DND-41 (cell line): ENCODE results near the gene ST14.
"Not testable (repeated sequence)": the region's sequence is repeated elsewhere in the genome, so short reads cannot be mapped to it uniquely, and the experiment has no call there.

Source experiments
- ATAC-seq: fragments of 200-7000 bp; cut with Tn5 transposase; 3 replicates; pipeline ENCODE4 v1.9.1; 2021; ENCODE audit warnings: low read depth; ENCODE audit not compliant: insufficient read depth
- DNase-seq: peaks from one replicate; pipeline ENCODE4 v3.0.0-alpha.2; 2020
- H2AFZ ChIP-seq: 2 replicates; pipeline ENCODE4 v1.6.0; 2012; ENCODE audit warnings: low read depth, low read length
- H3K27ac ChIP-seq: 2 replicates; pipeline ENCODE4 v1.5.1; 2012; ENCODE audit warnings: low read length, inconsistent platforms
- H3K27me3 ChIP-seq: fragments of 200-600 bp; sonication (generic); 2 replicates; pipeline ENCODE4 v1.6.0; 2012; ENCODE audit warnings: low read length, mild to moderate bottlenecking, inconsistent platforms; ENCODE audit not compliant: insufficient read depth, poor library complexity
- H3K36me3 ChIP-seq: 2 replicates; pipeline ENCODE4 v1.5.1; 2012; ENCODE audit warnings: low read length, inconsistent platforms; ENCODE audit not compliant: insufficient read depth
- H3K4me1 ChIP-seq: 2 replicates; pipeline ENCODE4 v1.5.1; 2012; ENCODE audit warnings: mild to moderate bottlenecking, low read length; ENCODE audit not compliant: insufficient read depth
- H3K4me2 ChIP-seq: 2 replicates; pipeline ENCODE4 v1.6.0; 2012; ENCODE audit warnings: mild to moderate bottlenecking, moderate library complexity, low read length, inconsistent platforms; ENCODE audit not compliant: insufficient read depth
- H3K4me3 ChIP-seq, 2 experiments: fragments of 200-600 bp in 1 of 2; shearing (Covaris generic) in 1 of 2; 2 replicates each; pipeline ENCODE4 v1.5.1; 2012 to 2016; ENCODE audit warnings: inconsistent platforms in 2 of 2, low read length in 2 of 2, mild to moderate bottlenecking in 2 of 2, low read depth in 1 of 2, moderate library complexity in 1 of 2
- H3K79me2 ChIP-seq: 2 replicates; pipeline ENCODE4 v1.6.0; 2012; ENCODE audit warnings: low read length, inconsistent platforms; ENCODE audit not compliant: insufficient read depth
- H3K9ac ChIP-seq: 2 replicates; pipeline ENCODE4 v1.6.0; 2012; ENCODE audit warnings: low read depth, mild to moderate bottlenecking, inconsistent platforms, low read length, moderate library complexity
- H3K9me3 ChIP-seq: 2 replicates; pipeline ENCODE4 v1.5.1; 2012; ENCODE audit warnings: low read length, moderate library complexity, mild to moderate bottlenecking, inconsistent platforms; ENCODE audit not compliant: insufficient read depth, severe bottlenecking
- H4K20me1 ChIP-seq: 2 replicates; pipeline ENCODE4 v1.6.0; 2012; ENCODE audit warnings: low read length; ENCODE audit not compliant: insufficient read depth
- EZH2 ChIP-seq: IDR thresholded peaks from 3 replicates; pipeline ENCODE4 v1.6.1; 2012; ENCODE audit warnings: borderline replicate concordance, low read depth, mild to moderate bottlenecking, moderate library complexity, low read length, inconsistent platforms; ENCODE audit not compliant: severe bottlenecking
- TF ChIP-seq, protein P1 (sequence below): IDR thresholded peaks from 2 replicates; pipeline ENCODE4 v1.5.1; 2012; ENCODE audit warnings: borderline replicate concordance, low read length, moderate library complexity, mild to moderate bottlenecking; ENCODE audit not compliant: poor library complexity, severe bottlenecking; ENCODE audit errors: extremely low read depth

Gene ST14

DNA sequence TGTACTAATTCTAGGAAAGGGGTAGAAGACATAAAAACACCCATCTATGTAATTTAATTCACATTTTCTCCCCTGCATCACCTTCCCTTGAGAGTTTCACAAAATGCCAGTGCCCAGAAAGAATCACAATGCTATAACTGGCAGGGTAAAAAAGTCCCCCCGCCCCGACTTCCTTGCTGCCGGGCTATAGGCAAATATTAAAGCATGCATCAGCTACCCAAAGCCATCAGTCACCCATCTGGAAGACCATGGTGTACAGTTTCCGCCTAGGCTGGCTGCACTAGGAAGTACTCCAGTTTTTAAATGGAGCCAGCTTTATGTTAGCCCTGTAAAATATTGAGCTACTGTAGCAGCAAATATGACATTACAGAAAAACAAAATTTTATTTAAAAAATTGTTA is 67.8 kb downstream of the ST14 start:
- TF ChIP-seq, protein P1, sequence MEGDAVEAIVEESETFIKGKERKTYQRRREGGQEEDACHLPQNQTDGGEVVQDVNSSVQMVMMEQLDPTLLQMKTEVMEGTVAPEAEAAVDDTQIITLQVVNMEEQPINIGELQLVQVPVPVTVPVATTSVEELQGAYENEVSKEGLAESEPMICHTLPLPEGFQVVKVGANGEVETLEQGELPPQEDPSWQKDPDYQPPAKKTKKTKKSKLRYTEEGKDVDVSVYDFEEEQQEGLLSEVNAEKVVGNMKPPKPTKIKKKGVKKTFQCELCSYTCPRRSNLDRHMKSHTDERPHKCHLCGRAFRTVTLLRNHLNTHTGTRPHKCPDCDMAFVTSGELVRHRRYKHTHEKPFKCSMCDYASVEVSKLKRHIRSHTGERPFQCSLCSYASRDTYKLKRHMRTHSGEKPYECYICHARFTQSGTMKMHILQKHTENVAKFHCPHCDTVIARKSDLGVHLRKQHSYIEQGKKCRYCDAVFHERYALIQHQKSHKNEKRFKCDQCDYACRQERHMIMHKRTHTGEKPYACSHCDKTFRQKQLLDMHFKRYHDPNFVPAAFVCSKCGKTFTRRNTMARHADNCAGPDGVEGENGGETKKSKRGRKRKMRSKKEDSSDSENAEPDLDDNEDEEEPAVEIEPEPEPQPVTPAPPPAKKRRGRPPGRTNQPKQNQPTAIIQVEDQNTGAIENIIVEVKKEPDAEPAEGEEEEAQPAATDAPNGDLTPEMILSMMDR = no peak
- TF ChIP-seq EZH2 = no peak
- H3K4me1 ChIP-seq = no peaks in the 10 kb centered on the region
- H3K9ac ChIP-seq = no peak overlapping the region
- H3K79me2 ChIP-seq = no peaks in the 10 kb centered on the region
- peaks cover 13% of the 10 kb centered on the region for H3K36me3 ChIP-seq
- no peak overlapping the region for H3K4me2 ChIP-seq
- H2AFZ ChIP-seq = no peak overlapping the region
- ATAC-seq (no peak), DNase-seq (no peak)
- no peaks in the 10 kb centered on the region for H3K9me3 ChIP-seq
- no peak overlapping the region for H3K27ac ChIP-seq
- no peak overlapping the region for H3K4me3 ChIP-seq
- H3K27me3 ChIP-seq = no peaks in the 10 kb centered on the region
- H4K20me1 ChIP-seq = no peaks in the 10 kb centered on the region; the same call in 1 of the 2 replicates

DNA sequence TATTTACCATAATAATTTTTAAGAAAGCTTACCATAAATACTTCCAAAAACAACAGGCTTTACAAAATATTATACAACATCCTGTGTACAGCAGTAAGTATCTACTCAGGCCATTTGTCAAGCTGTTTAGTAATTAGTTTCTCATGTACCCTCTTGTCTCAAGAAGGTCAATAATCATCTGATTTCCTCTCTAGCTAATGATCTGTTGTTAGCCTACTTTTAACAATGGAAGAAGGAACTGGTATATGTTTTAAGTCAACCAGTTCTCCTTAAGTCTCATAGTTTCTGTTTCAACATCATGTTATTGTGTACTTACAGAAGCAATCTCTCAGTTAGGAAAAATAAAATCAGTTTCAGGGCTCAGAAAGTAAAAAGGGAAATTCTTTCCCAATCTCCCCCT is 73.9 kb downstream of the ST14 start:
- not testable (repeated sequence) for H3K79me2 ChIP-seq, H3K4me1 ChIP-seq, H4K20me1 ChIP-seq, DNase-seq, ATAC-seq, H3K4me3 ChIP-seq, H3K9me3 ChIP-seq, H3K27me3 ChIP-seq, H3K27ac ChIP-seq, H3K4me2 ChIP-seq, H3K9ac ChIP-seq, H2AFZ ChIP-seq
- H3K36me3 ChIP-seq = peaks cover 57% of the 10 kb centered on the region

DNA sequence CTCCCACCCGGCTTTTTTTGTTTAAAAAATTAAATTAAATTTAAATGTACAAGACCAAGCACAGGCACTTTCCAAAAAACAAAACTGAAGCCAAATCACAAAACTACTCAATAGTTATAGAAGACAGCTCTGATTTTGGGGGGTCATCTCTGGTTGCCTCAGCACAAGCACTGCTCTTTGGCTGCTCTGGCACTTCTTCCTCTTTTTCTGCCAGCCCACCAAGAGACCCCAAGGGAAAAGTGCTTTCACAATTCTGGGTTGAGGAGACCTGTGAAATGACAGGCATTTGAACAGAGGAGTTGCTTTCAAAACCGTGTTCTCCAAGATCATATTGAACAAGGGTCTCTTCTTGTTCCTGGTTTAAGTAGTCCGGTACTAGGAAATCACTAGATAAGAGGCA is 74.3 kb downstream of the ST14 start:
- not testable (repeated sequence) for H3K9me3 ChIP-seq, H3K4me1 ChIP-seq, DNase-seq, H3K27me3 ChIP-seq, ATAC-seq, H3K9ac ChIP-seq, H3K79me2 ChIP-seq, H3K4me3 ChIP-seq, H4K20me1 ChIP-seq, H3K27ac ChIP-seq, H3K4me2 ChIP-seq, H2AFZ ChIP-seq
- H3K36me3 ChIP-seq = peaks cover 58% of the 10 kb centered on the region

DNA sequence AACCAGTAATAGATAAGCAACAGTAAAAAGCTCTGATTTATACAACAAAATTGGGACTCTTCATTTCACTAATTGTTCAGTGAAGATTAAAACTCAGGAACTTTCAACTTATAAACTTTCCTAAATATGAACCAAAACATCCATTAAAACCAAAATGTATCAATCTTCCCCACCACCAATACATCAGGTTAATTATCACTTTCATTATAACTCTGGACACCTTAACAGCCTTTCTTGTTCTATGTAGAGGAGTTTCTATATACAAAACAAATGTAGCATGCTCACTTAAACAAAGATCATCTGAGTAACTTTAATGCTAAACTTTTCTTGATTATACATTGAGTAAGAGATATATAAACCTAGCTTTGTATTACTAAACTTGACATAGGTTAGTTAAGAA is 74.7 kb downstream of the ST14 start:
- TF ChIP-seq, protein P1 = no peak
- no peak for TF ChIP-seq EZH2
- Histone ChIP-seq H4K20me1 (no peaks in the 10 kb centered on the region), H3K36me3 (peaks cover 62% of the 10 kb centered on the region), H3K27me3 (no peaks in the 10 kb centered on the region), H3K9ac (no peak overlapping the region), H3K4me2 (no peak overlapping the region), H3K9me3 (no peaks in the 10 kb centered on the region), H3K4me3 (no peak overlapping the region), H2AFZ (no peak overlapping the region), H3K79me2 (no peaks in the 10 kb centered on the region), H3K4me1 (no peaks in the 10 kb centered on the region), H3K27ac (no peak overlapping the region)
- DNase-seq = no peak
- ATAC-seq = no peak
